HepG2 (cell line): ENCODE data around the gene POLR2B. TPM values are rescaled to one million over a fixed set of nuclear protein-coding genes. Genes with fewer than 3 reads are reported as not detected.

ENCODE experiments used
- ATAC-seq: fragments of 200-7000 bp; cut with Tn5 transposase; 3 replicates; pipeline ENCODE4 v1.9.1; 2020; ENCODE audit warnings: mild to moderate bottlenecking, moderate library complexity
- BruUV-seq: library from RNA; stranded (reverse); fragments of 400-500 nt; replicated peaks from 2 replicates; lab custom pipeline; 2021; lab: Mats Ljungman, UMichigan
- CTCF ChIA-PET: fragments of 300-600 bp; formaldehyde crosslinking; extraction: SDS; loops from one replicate; lab custom pipeline; 2021; ENCODE audit warnings: low total read pairs, inconsistent platforms, low intra/inter-chr PET ratio; lab: Yijun Ruan, JAX
- POLR2A ChIA-PET: fragments of 350-600 bp; sonication (Branson Sonifier 250); formaldehyde crosslinking; loops from one replicate; lab custom pipeline; 2020; ENCODE audit warnings: antibody characterized with exemption, inconsistent platforms; lab: Yijun Ruan, JAX
- DNase-seq: peaks from one replicate; pipeline ENCODE4 v3.0.0-alpha.2; 2015; ENCODE audit warnings: low spot score
- FAIRE-seq: peaks from 3 replicates; lab custom pipeline; 2011; peaks lifted over from hg19 to GRCh38; lab: Jason Lieb, UNC
- H2AFZ ChIP-seq: one replicate; pipeline ENCODE4 v1.6.1; 2011; ENCODE audit warnings: low read length, inconsistent platforms
- H3K27ac ChIP-seq: fragments of 300-600 bp; 3 replicates; pipeline ENCODE4 v1.8.0; 2011; ENCODE audit warnings: mixed run types, mild to moderate bottlenecking, mixed read lengths, low read length, inconsistent platforms; ENCODE audit not compliant: insufficient read depth; ENCODE audit errors: extremely low read length
- H3K27me3 ChIP-seq, 2 experiments: fragments of 200-600 bp in 1 of 2; 2 replicates in 1 of 2; 3 replicates in 1 of 2; pipeline versions ENCODE4 v1.6.0 to v1.8.0; 2011; ENCODE audit warnings: low read length in 2 of 2, mild to moderate bottlenecking in 2 of 2, moderate library complexity in 2 of 2, inconsistent platforms in 1 of 2; ENCODE audit not compliant: insufficient read depth in 2 of 2, control insufficient read depth in 1 of 2
- H3K36me3 ChIP-seq, 2 experiments: fragments of 200-600 bp in 1 of 2; replicated peaks in 1 of 2; 2 replicates in 1 of 2; 3 replicates in 1 of 2; pipeline versions ENCODE4 v1.5.1 to v1.8.0; 2011; ENCODE audit warnings: low read length in 2 of 2, inconsistent platforms in 1 of 2; ENCODE audit not compliant: insufficient read depth in 2 of 2, control insufficient read depth in 1 of 2
- H3K4me1 ChIP-seq: 2 replicates; pipeline ENCODE4 v1.5.1; 2012; ENCODE audit warnings: low read length, inconsistent platforms; ENCODE audit not compliant: insufficient read depth
- H3K4me2 ChIP-seq: 2 replicates; pipeline ENCODE4 v1.6.0; 2011; ENCODE audit warnings: low read depth, low read length, inconsistent platforms
- H3K4me3 ChIP-seq, 3 experiments: fragments of 200-600 bp in 1 of 3; sonication (generic), shearing (Covaris generic) in 1 of 3; replicated peaks in 1 of 3; 2 replicates each; pipeline ENCODE4 v1.5.1; 2011 to 2016; ENCODE audit warnings: low read length in 3 of 3, inconsistent platforms in 2 of 3, low read depth in 2 of 3, mild to moderate bottlenecking in 2 of 3, control low read depth in 1 of 3, mixed read lengths in 1 of 3; ENCODE audit not compliant: insufficient read depth in 1 of 3
- H3K79me2 ChIP-seq: one replicate; pipeline ENCODE4 v1.6.1; 2011; ENCODE audit warnings: low read length, inconsistent platforms; ENCODE audit not compliant: insufficient read depth
- H3K9ac ChIP-seq: 2 replicates; pipeline ENCODE4 v1.6.0; 2011; ENCODE audit warnings: mild to moderate bottlenecking, low read depth, low read length, inconsistent platforms; ENCODE audit not compliant: insufficient read depth
- H3K9me3 ChIP-seq: 2 replicates; pipeline ENCODE4 v1.5.1; 2012; ENCODE audit warnings: mild to moderate bottlenecking, low read length
- H4K20me1 ChIP-seq: 2 replicates; pipeline ENCODE4 v1.6.0; 2011; ENCODE audit warnings: inconsistent platforms, mild to moderate bottlenecking, low read length, moderate library complexity; ENCODE audit not compliant: insufficient read depth
- FOXA3 ChIP-seq: IDR thresholded peaks from 2 replicates; pipeline ENCODE4 v1.6.1; 2016; ENCODE audit warnings: missing genetic modification reagents, missing compliant biosample characterization
- KLF15 ChIP-seq: sonication (generic); formaldehyde crosslinking; IDR thresholded peaks from 2 replicates; pipeline ENCODE4 v1.8.1; 2023; ENCODE audit warnings: borderline replicate concordance, mild to moderate bottlenecking, inconsistent platforms, missing genetic modification reagents, mixed read lengths
- MAFK ChIP-seq, 2 experiments: IDR thresholded peaks in 1 of 2; conservative IDR thresholded peaks in 1 of 2; 2 replicates each; pipeline ENCODE4 v1.6.1; 2011; ENCODE audit warnings: improper control_type of control experiment in 2 of 2, low read length in 2 of 2
- ZBTB7B ChIP-seq: sonication (generic); formaldehyde crosslinking; IDR thresholded peaks from 2 replicates; pipeline ENCODE4 v1.4.0; 2020; ENCODE audit warnings: missing genetic modification reagents
- ZNF121 ChIP-seq: sonication (generic); formaldehyde crosslinking; IDR thresholded peaks from 2 replicates; pipeline ENCODE4 v1.5.0; 2020; ENCODE audit warnings: mild to moderate bottlenecking, missing genetic modification reagents
- ZNF547 ChIP-seq: sonication (generic); formaldehyde crosslinking; IDR thresholded peaks from 2 replicates; pipeline ENCODE4 v1.5.1; 2020; ENCODE audit warnings: mild to moderate bottlenecking, missing genetic modification reagents
- ZNF549 ChIP-seq: sonication (generic); formaldehyde crosslinking; IDR thresholded peaks from 2 replicates; pipeline ENCODE4 v1.5.0; 2020; ENCODE audit warnings: missing genetic modification reagents
- ZNF569 ChIP-seq: sonication (generic); formaldehyde crosslinking; IDR thresholded peaks from 2 replicates; pipeline ENCODE4 v1.5.0; 2020; ENCODE audit warnings: mild to moderate bottlenecking, missing genetic modification reagents, moderate library complexity, borderline replicate concordance
- ZNF720 ChIP-seq: sonication (generic); formaldehyde crosslinking; IDR thresholded peaks from 2 replicates; pipeline ENCODE4 v1.4.0; 2020; ENCODE audit warnings: missing genetic modification reagents
- WGBS: methylation state at CpG from one replicate; pipeline ENCODE4 v1.1.6; 2017; ENCODE audit warnings: low lambda C conversion rate; 5-methylcytosine and 5-hydroxymethylcytosine counted together
- in situ Hi-C: cut with HindIII; loops from 2 replicates; pipeline ENCODE4 v1.10.0; 2017; ENCODE audit warnings: low pct_unique_long_range_greater_than_20kb; ENCODE audit not compliant: extremely low pct_ligation_motif_present
- intact Hi-C: fragments of 100-400 bp; cut with micrococcal nuclease; formaldehyde crosslinking; loops from one replicate; pipeline ENCODE4 v1.10.0; 2022; ENCODE audit not compliant: unreplicated experiment
- polyA plus RNA-seq, 8 experiments: library from polyadenylated mRNA; depleted of rRNA in 3 of 8; stranded (reverse) in 7 of 8; unstranded in 1 of 8; fragments of >200 nt; fragmentation: Illumina TruSeq in 4 of 8; extraction: Trizol in 4 of 8; gene quantifications; 2 replicates each; pipeline versions ENCODE4 v1.2.1 to v1.2.3, GENCODE V29; 2011 to 2016; ENCODE audit warnings: low read depth in 4 of 8, missing spikeins in 1 of 8, mixed read lengths in 1 of 8; ENCODE audit not compliant: insufficient read depth in 1 of 8
- total RNA-seq, 5 experiments: library from RNA; depleted of rRNA; stranded (reverse); fragments of >200 nt; fragmentation: Illumina TruSeq; extraction: Trizol; gene quantifications; 2 replicates each; pipeline ENCODE4 v1.2.3, GENCODE V29; 2016; ENCODE audit warnings: low read depth in 1 of 5
- TF ChIP-seq, protein P1 (sequence below): sonication (generic); formaldehyde crosslinking; IDR thresholded peaks from 2 replicates; pipeline ENCODE4 v1.5.0; 2020; ENCODE audit warnings: mild to moderate bottlenecking, missing genetic modification reagents
- TF ChIP-seq, protein P2 (sequence below): sonication (generic); formaldehyde crosslinking; IDR thresholded peaks from 2 replicates; pipeline ENCODE4 v1.8.0; 2022; ENCODE audit warnings: missing genetic modification reagents, mild to moderate bottlenecking, borderline replicate concordance

Gene POLR2B
- total and polyA plus RNA-seq, 2 of the 13 experiments (the other 11 are each of a cell fraction or from before 2014, with no cell fraction given): 70.6 to 116 TPM

DNA sequence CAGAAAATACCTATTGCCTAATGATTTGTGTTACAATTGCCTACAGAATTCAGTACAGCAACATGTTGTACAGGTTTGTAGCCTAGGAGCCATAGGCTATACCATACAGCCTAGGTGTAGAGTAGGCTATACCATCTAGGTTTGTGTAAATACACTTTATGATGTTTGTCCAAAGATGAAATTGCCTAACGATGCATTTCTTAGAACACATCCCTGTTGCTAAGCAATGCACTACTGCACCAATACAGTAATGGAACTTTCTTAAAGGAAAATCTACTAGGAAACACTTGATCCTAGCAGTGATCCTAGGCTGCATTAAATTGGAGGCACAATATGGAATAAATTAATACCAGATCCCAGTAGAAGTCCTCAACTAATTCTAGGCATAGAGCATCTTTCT is 19.6 kb upstream of the POLR2B start:
- ChIA-PET CTCF (no interaction called here), POLR2A (no interaction called here)
- no peak overlapping the region for H3K9ac ChIP-seq
- H4K20me1 ChIP-seq: no peaks in the 10 kb centered on the region
- H3K4me1 ChIP-seq: peaks cover 22% of the 10 kb centered on the region
- H3K27me3 ChIP-seq: no peaks in the 10 kb centered on the region
- TF ChIP-seq MAFK (conservative IDR thresholded peaks at IDR 0.05 in 1 of 2, IDR thresholded peaks at IDR 0.05 in 1 of 2; ENCODE audit: low read length in 2 of 2): peak; percentile 8; a peak in 1 of 4 replicates
- TF ChIP-seq ZNF569 (CRISPR knock-in tag): no peak
- no peak for TF ChIP-seq ZNF720 (CRISPR knock-in tag)
- no peak for TF ChIP-seq ZBTB7B
- TF ChIP-seq FOXA3 (CRISPR knock-in tag): no peak
- TF ChIP-seq KLF15: no peak
- H2AFZ ChIP-seq: no peak overlapping the region
- BruUV-seq: no TSS peak
- intact Hi-C loops: no loop called here
- WGBS: 0% methylated on average over 1 of the region's 1 CpG
- DNase-seq: no peak
- in situ Hi-C loops: no loop called here
- peak; percentile 39 for ATAC-seq
- H3K9me3 ChIP-seq: no peaks in the 10 kb centered on the region
- H3K4me2 ChIP-seq: peak overlapping the region; percentile 41; the same call in 1 of the 2 replicates
- no peak overlapping the region for H3K4me3 ChIP-seq
- H3K79me2 ChIP-seq: no peaks in the 10 kb centered on the region
- peaks cover 0 to 7% of the 10 kb centered on the region in 2 experiments; a peak in 1 of 5 replicates for H3K36me3 ChIP-seq
- no peak for FAIRE-seq
- H3K27ac ChIP-seq: no peak overlapping the region

DNA sequence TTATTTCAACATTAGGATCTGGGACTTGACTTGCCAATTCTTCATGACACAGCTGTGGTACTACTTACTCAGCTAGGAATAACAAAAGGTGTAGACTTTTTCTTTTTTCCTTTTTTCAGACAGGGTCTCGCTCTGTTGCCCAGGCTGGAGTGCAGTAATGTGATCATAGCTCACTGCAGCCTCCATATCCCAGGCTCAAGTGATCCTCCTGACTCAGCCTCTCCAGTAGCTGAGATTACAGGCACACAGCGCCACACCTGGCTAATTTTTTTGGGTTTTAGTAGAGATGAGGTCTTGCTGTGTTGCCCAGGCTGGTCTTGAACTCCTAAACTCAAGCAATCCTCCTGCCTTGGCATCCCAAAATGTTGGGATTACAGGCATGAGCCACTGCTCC is 17.6 kb upstream of the POLR2B start:
- intact Hi-C loops: loop anchor here (2.0 kb wide), 1 partner anchor 16 kb away; the partner anchor contains the start of gene NOA1
- no peak overlapping the region for H3K27ac ChIP-seq
- POLR2A ChIA-PET: interaction anchor here (1.2 kb wide), 2 partner anchors 17 to 19 kb away, joined by 3 to 5 read pairs; partner anchors contain the start of gene POLR2B

More for the DNA sequence above, 17.6 kb upstream of the POLR2B start:
- no peak overlapping the region for H3K9ac ChIP-seq
- DNase-seq (no peak), ATAC-seq (no peak), FAIRE-seq (no peak)
- peaks cover 22% of the 10 kb centered on the region for H3K4me1 ChIP-seq
- H3K4me2 ChIP-seq: no peak overlapping the region
- in situ Hi-C loops: no loop called here
- H2AFZ ChIP-seq: no peak overlapping the region
- no peaks in the 10 kb centered on the region for H3K79me2 ChIP-seq
- BruUV-seq: no TSS peak
- no peak overlapping the region for H3K4me3 ChIP-seq
- CTCF ChIA-PET: no interaction called here
- peak; percentile 33; the same call in 1 of the 2 replicates for TF ChIP-seq ZNF121 (CRISPR knock-in tag)
- no peak for TF ChIP-seq ZNF547 (CRISPR knock-in tag)
- TF ChIP-seq, protein P1, sequence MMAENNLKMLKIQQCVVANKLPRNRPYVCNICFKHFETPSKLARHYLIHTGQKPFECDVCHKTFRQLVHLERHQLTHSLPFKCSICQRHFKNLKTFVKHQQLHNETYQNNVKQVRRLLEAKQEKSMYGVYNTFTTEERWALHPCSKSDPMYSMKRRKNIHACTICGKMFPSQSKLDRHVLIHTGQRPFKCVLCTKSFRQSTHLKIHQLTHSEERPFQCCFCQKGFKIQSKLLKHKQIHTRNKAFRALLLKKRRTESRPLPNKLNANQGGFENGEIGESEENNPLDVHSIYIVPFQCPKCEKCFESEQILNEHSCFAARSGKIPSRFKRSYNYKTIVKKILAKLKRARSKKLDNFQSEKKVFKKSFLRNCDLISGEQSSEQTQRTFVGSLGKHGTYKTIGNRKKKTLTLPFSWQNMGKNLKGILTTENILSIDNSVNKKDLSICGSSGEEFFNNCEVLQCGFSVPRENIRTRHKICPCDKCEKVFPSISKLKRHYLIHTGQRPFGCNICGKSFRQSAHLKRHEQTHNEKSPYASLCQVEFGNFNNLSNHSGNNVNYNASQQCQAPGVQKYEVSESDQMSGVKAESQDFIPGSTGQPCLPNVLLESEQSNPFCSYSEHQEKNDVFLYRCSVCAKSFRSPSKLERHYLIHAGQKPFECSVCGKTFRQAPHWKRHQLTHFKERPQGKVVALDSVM (CRISPR knock-in tag): peak; percentile 60
- no peak for TF ChIP-seq ZNF549
- TF ChIP-seq, protein P2, sequence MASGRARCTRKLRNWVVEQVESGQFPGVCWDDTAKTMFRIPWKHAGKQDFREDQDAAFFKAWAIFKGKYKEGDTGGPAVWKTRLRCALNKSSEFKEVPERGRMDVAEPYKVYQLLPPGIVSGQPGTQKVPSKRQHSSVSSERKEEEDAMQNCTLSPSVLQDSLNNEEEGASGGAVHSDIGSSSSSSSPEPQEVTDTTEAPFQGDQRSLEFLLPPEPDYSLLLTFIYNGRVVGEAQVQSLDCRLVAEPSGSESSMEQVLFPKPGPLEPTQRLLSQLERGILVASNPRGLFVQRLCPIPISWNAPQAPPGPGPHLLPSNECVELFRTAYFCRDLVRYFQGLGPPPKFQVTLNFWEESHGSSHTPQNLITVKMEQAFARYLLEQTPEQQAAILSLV (CRISPR knock-in tag): no peak
- no peaks in the 10 kb centered on the region for H4K20me1 ChIP-seq
- H3K36me3 ChIP-seq: peaks cover 2 to 18% of the 10 kb centered on the region in 2 experiments; a peak in 4 of 5 replicates
- no peaks in the 10 kb centered on the region for H3K27me3 ChIP-seq
- WGBS: 93% methylated on average over 2 of the region's 2 CpGs
- no peaks in the 10 kb centered on the region for H3K9me3 ChIP-seq
